IMR-90 (cell line): ENCODE data around the gene ANXA3. TPM values are rescaled to one million over a fixed set of nuclear protein-coding genes. Genes with fewer than 3 reads are reported as not detected.

Source experiments
- ATAC-seq: fragments of 200-7000 bp; cut with Tn5 transposase; 2 replicates; pipeline ENCODE4 v1.9.1; 2020; ENCODE audit warnings: low read depth, mild to moderate bottlenecking, moderate library complexity
- BruUV-seq: library from RNA; stranded (reverse); fragments of 400-500 nt; replicated peaks from 2 replicates; lab custom pipeline; 2021; lab: Mats Ljungman, UMichigan
- CTCF ChIA-PET: fragments of 300-600 bp; formaldehyde crosslinking; extraction: SDS; loops from one replicate; lab custom pipeline; 2021; ENCODE audit warnings: antibody characterized with exemption; lab: Yijun Ruan, JAX
- POLR2A ChIA-PET: fragments of 300-600 bp; sonication (Branson Sonifier 250); formaldehyde crosslinking; loops from one replicate; lab custom pipeline; 2022; ENCODE audit warnings: antibody characterized with exemption; ENCODE audit not compliant: unreplicated experiment; lab: Charles Lee
- DNase-seq: peaks from one replicate; pipeline ENCODE4 v3.0.0; 2013
- H2AFZ ChIP-seq: replicated peaks from 2 replicates; pipeline ENCODE3; 2013; ENCODE audit warnings: low read length, mild to moderate bottlenecking; ENCODE audit not compliant: poor library complexity
- H2AK5ac ChIP-seq: 2 replicates; pipeline ENCODE4 v1.6.1; 2013; ENCODE audit warnings: low read depth, low read length, inconsistent platforms
- H2AK9ac ChIP-seq: replicated peaks from 2 replicates; pipeline ENCODE3; 2013; ENCODE audit warnings: mild to moderate bottlenecking, low read depth, low read length, moderate library complexity; ENCODE audit not compliant: poor library complexity
- H2BK120ac ChIP-seq: 2 replicates; pipeline ENCODE4 v1.6.1; 2013; ENCODE audit warnings: low read depth, low read length, inconsistent platforms
- H2BK15ac ChIP-seq: 3 replicates; pipeline ENCODE4 v1.6.1; 2013; ENCODE audit warnings: low read depth, low read length, inconsistent platforms
- H2BK20ac ChIP-seq: 2 replicates; pipeline ENCODE4 v1.6.1; 2013; ENCODE audit warnings: low read depth, mild to moderate bottlenecking, inconsistent platforms, low read length, moderate library complexity
- H2BK5ac ChIP-seq: 2 replicates; pipeline ENCODE4 v1.6.1; 2013; ENCODE audit warnings: mild to moderate bottlenecking, low read depth, low read length, inconsistent platforms; ENCODE audit not compliant: poor library complexity, severe bottlenecking
- H3K14ac ChIP-seq: replicated peaks from 2 replicates; pipeline ENCODE4 v1.6.1; 2013; ENCODE audit warnings: low read depth, low read length, inconsistent platforms
- H3K18ac ChIP-seq: 2 replicates; pipeline ENCODE4 v1.6.1; 2013; ENCODE audit warnings: low read depth, low read length, control low read depth
- H3K23ac ChIP-seq: 2 replicates; pipeline ENCODE4 v1.6.1; 2013; ENCODE audit warnings: low read depth, low read length, inconsistent platforms
- H3K27ac ChIP-seq: 2 replicates; pipeline ENCODE4 v1.5.1; 2013; ENCODE audit warnings: mild to moderate bottlenecking, control low read depth, low read length; ENCODE audit not compliant: insufficient read depth
- H3K27me3 ChIP-seq: 2 replicates; pipeline ENCODE4 v1.6.1; 2013; ENCODE audit warnings: low read length; ENCODE audit not compliant: control insufficient read depth, insufficient read depth
- H3K36me3 ChIP-seq: 2 replicates; pipeline ENCODE4 v1.6.1; 2013; ENCODE audit warnings: low read length, mixed read lengths; ENCODE audit not compliant: control insufficient read depth, insufficient read depth
- H3K4ac ChIP-seq: 2 replicates; pipeline ENCODE4 v1.6.1; 2013; ENCODE audit warnings: low read depth, low read length, inconsistent platforms
- H3K4me1 ChIP-seq: 2 replicates; pipeline ENCODE4 v1.6.1; 2013; ENCODE audit warnings: low read length, mixed read lengths; ENCODE audit not compliant: control insufficient read depth, insufficient read depth
- H3K4me2 ChIP-seq: 2 replicates; pipeline ENCODE4 v1.6.1; 2013; ENCODE audit warnings: low read depth, mild to moderate bottlenecking, control low read depth, low read length, moderate library complexity
- H3K4me3 ChIP-seq: 2 replicates; pipeline ENCODE4 v1.5.1; 2013; ENCODE audit warnings: low read depth, mild to moderate bottlenecking, control low read depth, low read length, moderate library complexity; ENCODE audit not compliant: insufficient read depth
- H3K56ac ChIP-seq: 2 replicates; pipeline ENCODE4 v1.6.1; 2013; ENCODE audit warnings: low read length, inconsistent platforms; ENCODE audit not compliant: insufficient read depth; ENCODE audit errors: extremely low read depth
- H3K79me1 ChIP-seq, 2 experiments: 2 replicates each; pipeline ENCODE4 v1.6.1; 2013; ENCODE audit warnings: low read length in 2 of 2, inconsistent platforms in 1 of 2, low read depth in 1 of 2
- H3K9ac ChIP-seq: 2 replicates; pipeline ENCODE4 v1.6.1; 2013; ENCODE audit warnings: low read depth, low read length, control low read depth
- H3K9me1 ChIP-seq: 2 replicates; pipeline ENCODE4 v1.6.1; 2013; ENCODE audit warnings: low read length, inconsistent platforms; ENCODE audit not compliant: insufficient read depth
- H3K9me3 ChIP-seq: 2 replicates; pipeline ENCODE4 v1.6.1; 2013; ENCODE audit warnings: low read length; ENCODE audit not compliant: control insufficient read depth, insufficient read depth
- H4K20me1 ChIP-seq: 2 replicates; pipeline ENCODE4 v1.6.1; 2013; ENCODE audit warnings: low read length, inconsistent platforms; ENCODE audit not compliant: insufficient read depth
- H4K5ac ChIP-seq: 2 replicates; pipeline ENCODE4 v1.6.1; 2013; ENCODE audit warnings: mild to moderate bottlenecking, low read depth, low read length, control low read depth
- H4K8ac ChIP-seq, 2 experiments: 2 replicates each; pipeline ENCODE4 v1.6.1; 2013; ENCODE audit warnings: low read depth in 2 of 2, low read length in 2 of 2, control low read depth in 1 of 2, inconsistent platforms in 1 of 2
- H4K91ac ChIP-seq: 2 replicates; pipeline ENCODE4 v1.6.1; 2013; ENCODE audit warnings: low read depth, low read length, inconsistent platforms; ENCODE audit not compliant: insufficient read depth
- BHLHE40 ChIP-seq: fragments of 150-350 bp; IDR thresholded peaks from 2 replicates; pipeline ENCODE4 v1.6.1; 2016; ENCODE audit warnings: mild to moderate bottlenecking, low read depth, low read length
- CEBPB ChIP-seq: IDR thresholded peaks from 2 replicates; pipeline ENCODE4 v1.6.1; 2012; ENCODE audit warnings: low read depth, low read length, improper control_type of control experiment
- CHD1 ChIP-seq: IDR thresholded peaks from 2 replicates; pipeline ENCODE4 v1.6.1; 2012; ENCODE audit warnings: low read depth, low read length, improper control_type of control experiment
- CTCF ChIP-seq: conservative IDR thresholded peaks from 2 replicates; pipeline ENCODE4 v1.5.1; 2012; ENCODE audit warnings: mild to moderate bottlenecking, low read depth, low read length, improper control_type of control experiment
- ELK1 ChIP-seq: fragments of 150-350 bp; IDR thresholded peaks from 2 replicates; pipeline ENCODE4 v1.6.1; 2016; ENCODE audit warnings: low read depth, mild to moderate bottlenecking, low read length, moderate library complexity, borderline replicate concordance
- FOS ChIP-seq: fragments of 150-350 bp; IDR thresholded peaks from 2 replicates; pipeline ENCODE4 v1.6.1; 2016; ENCODE audit warnings: low read depth, low read length
- MAFK ChIP-seq: IDR thresholded peaks from 2 replicates; pipeline ENCODE4 v1.6.1; 2012; ENCODE audit warnings: low read depth, low read length, improper control_type of control experiment
- MXI1 ChIP-seq: IDR thresholded peaks from 2 replicates; pipeline ENCODE4 v1.6.1; 2012; ENCODE audit warnings: low read depth, mild to moderate bottlenecking, low read length, moderate library complexity, borderline replicate concordance
- NFE2L2 ChIP-seq: fragments of 150-350 bp; IDR thresholded peaks from 2 replicates; pipeline ENCODE4 v1.6.1; 2016; ENCODE audit warnings: low read depth, mild to moderate bottlenecking, low read length
- RAD21 ChIP-seq: IDR thresholded peaks from 2 replicates; pipeline ENCODE4 v1.6.1; 2012; ENCODE audit warnings: low read length, improper control_type of control experiment
- SMC3 ChIP-seq: fragments of 150-350 bp; IDR thresholded peaks from 2 replicates; pipeline ENCODE4 v1.6.1; 2016; ENCODE audit warnings: low read depth, mild to moderate bottlenecking, antibody characterized with exemption, low read length, moderate library complexity
- WGBS, 2 experiments: methylation state at CpG; one replicate each; pipeline versions ENCODE4 v1.1.5 to v1.1.7; 2013; ENCODE audit warnings: missing lambda C conversion rate in 2 of 2; ENCODE audit not compliant: insufficient read length in 1 of 2; ENCODE audit errors: extremely low coverage in 2 of 2; 5-methylcytosine and 5-hydroxymethylcytosine counted together
- dilution Hi-C: fragments of 300-500 bp; cut with HindIII; formaldehyde crosslinking; loops from one replicate; pipeline ENCODE4 v1.14.3; 2018; ENCODE audit warnings: low sequenced_read_pairs; ENCODE audit not compliant: unreplicated experiment
- in situ Hi-C: fragments of 300-500 bp; cut with MboI; formaldehyde crosslinking; loops from 3 replicates; pipeline ENCODE4 v1.14.3; 2019; ENCODE audit warnings: low sequenced_read_pairs, inconsistent platforms, mixed read lengths
- intact Hi-C: fragments of 100-400 bp; cut with micrococcal nuclease; formaldehyde crosslinking; loops from 2 replicates; pipeline ENCODE4 v1.10.0; 2022
- polyA plus RNA-seq, 3 experiments: library from polyadenylated mRNA; depleted of rRNA; stranded (reverse); fragments of >200 nt; gene quantifications; 2 replicates each; pipeline ENCODE4 v1.2.3, GENCODE V29; 2012; ENCODE audit warnings: low replicate concordance in 1 of 3
- total RNA-seq: library from RNA; depleted of rRNA; stranded (reverse); fragments of >200 nt; gene quantifications from 2 replicates; pipeline ENCODE4 v1.2.3, GENCODE V29; 2012
- TF ChIP-seq, protein P1 (sequence below): fragments of 150-350 bp; IDR thresholded peaks from 2 replicates; pipeline ENCODE4 v1.6.1; 2017; ENCODE audit warnings: mild to moderate bottlenecking, antibody characterized with exemption, low read length, low read depth

ANXA3 gene
- total and polyA plus RNA-seq, 2 of the 4 experiments (the other 2 are of a cell fraction) = 4.2 to 5.0 TPM

GRCh38 chr4:78645853-78646757 is 94.5 kb downstream of the ANXA3 start:
- H3K14ac ChIP-seq = peak overlapping the region; percentile 98
- H3K27ac ChIP-seq = peak overlapping the region; percentile 99
- WGBS, 2 experiments = no CpG with 5 or more reads among the region's 10 CpGs
- dilution Hi-C loops = no loop called here
- peak overlapping the region; percentile 86 for H2AFZ ChIP-seq
- H3K4me2 ChIP-seq = peak overlapping the region; percentile 90
- H2AK5ac ChIP-seq = peak overlapping the region; percentile 96
- peak overlapping the region; percentile 93 for H2BK5ac ChIP-seq
- peaks cover 9% of the 10 kb centered on the region for H3K4me1 ChIP-seq
- intact Hi-C loops = loop anchor here (1.0 to 5.0 kb wide), 3 partner anchors 79 to 219 kb away; partner anchors contain the start of gene BMP2K
- H2BK20ac ChIP-seq = peak overlapping the region; percentile 97
- H3K9ac ChIP-seq = peak overlapping the region; percentile 90
- CTCF ChIA-PET = interaction anchor here (1.1 to 1.3 kb wide), 3 partner anchors 8 to 224 kb away, joined by 3 to 4 read pairs (median 4); no protein-coding TSS in a partner anchor
- H2AK9ac ChIP-seq = peak overlapping the region; percentile 92
- peaks cover 0 to 12% of the 10 kb centered on the region in 2 experiments; a peak in 1 of 4 replicates for H3K79me1 ChIP-seq
- DNase-seq (peak; percentile 96), ATAC-seq (peak; percentile 70)
- peak overlapping the region; percentile 100 for H3K23ac ChIP-seq
- peak overlapping the region; percentile 97 for H4K91ac ChIP-seq
- H3K9me1 ChIP-seq = peaks cover 16% of the 10 kb centered on the region
- H4K20me1 ChIP-seq = no peaks in the 10 kb centered on the region
- H2BK120ac ChIP-seq = peak overlapping the region; percentile 99
- no peaks in the 10 kb centered on the region for H3K9me3 ChIP-seq
- H4K5ac ChIP-seq = peak overlapping the region; percentile 82
- H3K27me3 ChIP-seq = no peaks in the 10 kb centered on the region
- BruUV-seq = no TSS peak
- H2BK15ac ChIP-seq = peak overlapping the region; percentile 88; the same call in 2 of the 3 replicates
- H3K18ac ChIP-seq = peak overlapping the region; percentile 96
- H3K4ac ChIP-seq = peak overlapping the region; percentile 99
- H3K4me3 ChIP-seq = peak overlapping the region; percentile 9; the same call in 1 of the 2 replicates
- in situ Hi-C loops = no loop called here
- peak overlapping the region; percentile 79 to 99 for H4K8ac ChIP-seq
- H3K56ac ChIP-seq = peak overlapping the region; percentile 99
- H3K36me3 ChIP-seq = no peaks in the 10 kb centered on the region
- POLR2A ChIA-PET = interaction anchor here (0.5 to 0.7 kb wide), 2 partner anchors 12 to 107 kb away, joined by 3 to 16 read pairs; no protein-coding TSS in a partner anchor
- no peak for TF ChIP-seq CTCF
- no peak for TF ChIP-seq MXI1
- no peak for TF ChIP-seq FOS
- no peak for TF ChIP-seq SMC3
- 0 out of 2 replicates have a peak, but pooled peaks have one; percentile 5 for TF ChIP-seq BHLHE40
- TF ChIP-seq RAD21 = 0 out of 2 replicates have a peak, but pooled peaks have one; percentile 8
- TF ChIP-seq NFE2L2 = peak; percentile 89
- TF ChIP-seq CHD1 = no peak
- TF ChIP-seq, protein P1, sequence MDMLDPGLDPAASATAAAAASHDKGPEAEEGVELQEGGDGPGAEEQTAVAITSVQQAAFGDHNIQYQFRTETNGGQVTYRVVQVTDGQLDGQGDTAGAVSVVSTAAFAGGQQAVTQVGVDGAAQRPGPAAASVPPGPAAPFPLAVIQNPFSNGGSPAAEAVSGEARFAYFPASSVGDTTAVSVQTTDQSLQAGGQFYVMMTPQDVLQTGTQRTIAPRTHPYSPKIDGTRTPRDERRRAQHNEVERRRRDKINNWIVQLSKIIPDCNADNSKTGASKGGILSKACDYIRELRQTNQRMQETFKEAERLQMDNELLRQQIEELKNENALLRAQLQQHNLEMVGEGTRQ = peak; percentile 57
- TF ChIP-seq MAFK = peak; percentile 78
- TF ChIP-seq ELK1 = no peak
- peak; percentile 91 for TF ChIP-seq CEBPB
